SU-DHL-6 (cell line): ENCODE data around the gene SETD6.

Experiments used
- H2AFZ ChIP-seq: fragments of 200-600 bp; sonication (generic); 2 replicates; pipeline ENCODE4 v1.6.1; 2014; ENCODE audit warnings: low read depth, mild to moderate bottlenecking, moderate library complexity, mixed read lengths, antibody characterized with exemption, low read length; ENCODE audit not compliant: severe bottlenecking
- H3F3A ChIP-seq: fragments of 200-600 bp; shearing (Covaris generic); 2 replicates; pipeline ENCODE4 v1.6.0; 2016; ENCODE audit warnings: antibody characterized with exemption, mild to moderate bottlenecking; ENCODE audit not compliant: insufficient read depth
- H3K27ac ChIP-seq: fragments of 200-600 bp; sonication (generic); 2 replicates; pipeline ENCODE4 v1.5.1; 2016; ENCODE audit warnings: low read depth, mild to moderate bottlenecking, low read length, moderate library complexity, mixed read lengths
- H3K27me3 ChIP-seq: fragments of 200-600 bp; sonication (generic), shearing (Covaris generic); 2 replicates; pipeline ENCODE4 v1.6.0; 2014; ENCODE audit warnings: mild to moderate bottlenecking, low read length
- H3K36me3 ChIP-seq: fragments of 200-600 bp; sonication (generic); 2 replicates; pipeline ENCODE4 v1.6.1; 2014; ENCODE audit warnings: mild to moderate bottlenecking, low read length, mixed read lengths
- H3K4me2 ChIP-seq: fragments of 300-600, 200-600 bp; shearing (Covaris generic), sonication (generic); 2 replicates; pipeline ENCODE4 v1.6.0; 2014; ENCODE audit warnings: low read length, low read depth, mild to moderate bottlenecking; ENCODE audit not compliant: poor library complexity, severe bottlenecking
- H3K4me3 ChIP-seq: fragments of 200-600 bp; sonication (generic); 2 replicates; pipeline ENCODE4 v1.5.1; 2014; ENCODE audit warnings: antibody characterized with exemption, low read length, mild to moderate bottlenecking, mixed read lengths; ENCODE audit not compliant: insufficient read depth, poor library complexity, severe bottlenecking
- H3K79me2 ChIP-seq: fragments of 200-600 bp; sonication (generic); 2 replicates; pipeline ENCODE4 v1.6.1; 2014; ENCODE audit warnings: mild to moderate bottlenecking, low read length, moderate library complexity; ENCODE audit not compliant: insufficient read depth
- H3K9ac ChIP-seq: fragments of 200-600 bp; sonication (generic); 2 replicates; pipeline ENCODE4 v1.7.0; 2014; ENCODE audit warnings: mild to moderate bottlenecking, low read length
- H3K9me2 ChIP-seq: fragments of 200-600 bp; sonication (generic); replicated peaks from 2 replicates; pipeline ENCODE4 v1.6.1; 2014; ENCODE audit warnings: low read length; ENCODE audit not compliant: insufficient read depth
- H3K9me3 ChIP-seq: fragments of 200-600 bp; sonication (generic); 2 replicates; pipeline ENCODE4 v1.6.1; 2014; ENCODE audit warnings: low read length, mixed read lengths; ENCODE audit not compliant: insufficient read depth
- H4K20me1 ChIP-seq: fragments of 200-600 bp; sonication (generic); 2 replicates; pipeline ENCODE4 v1.6.1; 2014; ENCODE audit warnings: low read depth, mild to moderate bottlenecking, antibody characterized with exemption, low read length, moderate library complexity, mixed read lengths
- CTCF ChIP-seq: fragments of 200-600 bp; sonication (generic); IDR thresholded peaks from one replicate; pipeline ENCODE4 v1.5.1; 2017; ENCODE audit warnings: antibody characterized with exemption, mild to moderate bottlenecking, low read length, moderate library complexity; ENCODE audit not compliant: insufficient read depth, poor library complexity, severe bottlenecking
- EZH2phosphoT487 ChIP-seq: fragments of 200-600 bp; sonication (generic), shearing (Covaris generic); conservative IDR thresholded peaks from 2 replicates; pipeline ENCODE4 v1.6.1; 2018; ENCODE audit warnings: mild to moderate bottlenecking, antibody characterized with exemption, low read length, moderate library complexity, mixed read lengths

SETD6 gene

GRCh38 chr16:58548378-58548777, 33.1 kb downstream of the SETD6 start:
- H3K27me3 ChIP-seq: no peaks in the 10 kb centered on the region
- no peak overlapping the region for H3K4me3 ChIP-seq
- no peak overlapping the region for H3K27ac ChIP-seq
- no peak overlapping the region for H2AFZ ChIP-seq
- no peaks in the 10 kb centered on the region for H3K9me2 ChIP-seq
- H3F3A ChIP-seq: peaks cover 19% of the 10 kb centered on the region
- no peaks in the 10 kb centered on the region for H3K9me3 ChIP-seq
- H3K4me2 ChIP-seq: no peak overlapping the region
- H3K36me3 ChIP-seq: peaks cover 95% of the 10 kb centered on the region
- TF ChIP-seq CTCF: no peak
- no peak for TF ChIP-seq EZH2phosphoT487
- H4K20me1 ChIP-seq: 0 out of 2 replicates have a peak, but pooled peaks cover 5% of the 10 kb centered on the region
- no peak overlapping the region for H3K9ac ChIP-seq
- H3K79me2 ChIP-seq: peaks cover 6% of the 10 kb centered on the region; the same call in 1 of the 2 replicates

GRCh38 chr16:58551496-58551895, 36.2 kb downstream of the SETD6 start:
- no peak overlapping the region for H3K4me2 ChIP-seq
- H3K9me3 ChIP-seq: no peaks in the 10 kb centered on the region
- no peak overlapping the region for H3K9ac ChIP-seq
- no peaks in the 10 kb centered on the region for H3K27me3 ChIP-seq
- H2AFZ ChIP-seq: no peak overlapping the region
- H4K20me1 ChIP-seq: no peaks in the 10 kb centered on the region
- peaks cover 22% of the 10 kb centered on the region; the same call in 1 of the 2 replicates for H3F3A ChIP-seq
- H3K9me2 ChIP-seq: no peaks in the 10 kb centered on the region
- H3K36me3 ChIP-seq: peaks cover 91% of the 10 kb centered on the region
- H3K27ac ChIP-seq: no peak overlapping the region
- no peak overlapping the region for H3K4me3 ChIP-seq
- no peaks in the 10 kb centered on the region for H3K79me2 ChIP-seq
- TF ChIP-seq CTCF (no peak), EZH2phosphoT487 (no peak)

- no peak overlapping the region for H3K4me3 ChIP-seq
- no peak overlapping the region for H2AFZ ChIP-seq
- no peak overlapping the region for H3K4me2 ChIP-seq
- H3F3A ChIP-seq: peaks cover 12% of the 10 kb centered on the region; the same call in 1 of the 2 replicates
- H3K27ac ChIP-seq: no peak overlapping the region
- no peak overlapping the region for H3K9ac ChIP-seq
- H3K27me3 ChIP-seq: no peaks in the 10 kb centered on the region
- no peaks in the 10 kb centered on the region for H3K9me3 ChIP-seq
- H4K20me1 ChIP-seq: 0 out of 2 replicates have a peak, but pooled peaks cover 13% of the 10 kb centered on the region
- H3K9me2 ChIP-seq: no peaks in the 10 kb centered on the region
- H3K79me2 ChIP-seq: peaks cover 14% of the 10 kb centered on the region
- H3K36me3 ChIP-seq: peaks cover 81% of the 10 kb centered on the region
- TF ChIP-seq EZH2phosphoT487 (no peak), CTCF (no peak)
These were observed 41.4 kb downstream of the SETD6 start for GRCh38 chr16:58556678-58557077.
